Right ventricle myocardium inferior (tissue), 1 donor: ENCODE results near the gene ARL2BP. TPM values are rescaled to one million over a fixed set of nuclear protein-coding genes. Genes with fewer than 3 reads are reported as not detected.
"Not testable (repeated sequence)": the region's sequence is repeated elsewhere in the genome, so short reads cannot be mapped to it uniquely, and the experiment has no call there.

Experiments used
- ATAC-seq: fragments of 200-7000 bp; cut with Tn5 transposase; one replicate; pipeline ENCODE4 v1.9.1; 2020; ENCODE audit warnings: mild to moderate bottlenecking, moderate library complexity
- DNase-seq: peaks from one replicate; pipeline ENCODE4 v3.0.0; 2021; ENCODE audit errors: missing footprints
- intact Hi-C: fragments of 100-400 bp; cut with DNase I; formaldehyde crosslinking; loops from one replicate; pipeline ENCODE4 v1.11.0; 2022
- long read RNA-seq: library from polyadenylated mRNA; unstranded; transcript quantifications from one replicate; pipeline ENCODE4 v2.0.0, GENCODE V29; 2021
- total RNA-seq: library from RNA; stranded (reverse); fragmentation: NEBNext Ultra II Directional; extraction: Animal tissue kit (Norgen Biotek cat#: 25700); gene quantifications from one replicate; pipeline ENCODE4 v1.2.1, GENCODE V29; 2021
- donor health status: DM: no; HTN: yes; CAD: no; lungs with severe emphysema.

The ARL2BP gene
- total RNA-seq = 64.1 TPM
- long read RNA-seq, transcript ARL2BP-201 (6 exons, 2,130 nt) = major isoform, 36 of 46 reads
- long read RNA-seq, partial matches to known transcripts = 1 of 46 reads
- long read RNA-seq, other reads (novel, unspliced or antisense) = 8 of 46 reads

DNA sequence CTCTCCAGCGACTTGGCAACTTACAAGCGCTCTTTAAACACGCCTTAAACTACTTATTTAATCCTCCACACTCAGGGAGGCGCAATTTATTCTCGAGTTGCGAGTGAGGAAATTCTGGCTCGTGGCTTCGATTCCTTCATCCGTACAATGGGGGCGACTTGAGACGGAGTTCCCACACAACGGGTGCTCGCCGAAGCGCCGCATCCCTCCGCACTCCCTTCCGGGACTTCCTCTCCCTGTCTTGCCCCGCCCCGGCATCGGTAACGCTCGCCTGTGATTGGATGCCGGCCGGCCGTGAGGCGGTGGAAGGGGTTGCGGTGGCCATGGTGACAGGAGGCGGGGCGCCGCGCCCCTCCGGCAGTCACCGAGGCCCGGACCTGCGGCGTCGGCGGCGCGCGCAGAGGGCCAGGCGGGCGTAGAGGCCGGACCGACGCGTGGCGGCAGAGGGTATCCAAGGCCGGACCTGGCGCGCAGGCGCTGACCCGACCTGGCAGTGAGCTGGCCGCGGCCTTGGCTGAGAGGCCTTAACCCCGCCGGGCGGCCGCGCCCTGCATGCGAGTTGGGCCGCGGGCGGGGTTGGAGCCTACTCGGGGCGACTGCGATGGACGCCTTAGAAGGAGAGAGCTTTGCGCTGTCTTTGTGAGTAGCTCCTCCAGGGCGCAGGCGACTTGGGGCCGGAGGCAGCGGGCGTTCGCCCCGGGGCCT, at the start of gene ARL2BP:
Gene ARL2BP (plus strand): TSS at position 493 of the 705 bp plus-strand sequence. CDS start 109 bp downstream, at position 602.
- DNase-seq (peak; percentile 99), ATAC-seq (peak; percentile 99)
- intact Hi-C loops = loop anchor here (2.0 to 5.0 kb wide), 2 partner anchors 54 to 58 kb away; partner anchors contain the start of genes PSME3IP1 and RSPRY1

DNA sequence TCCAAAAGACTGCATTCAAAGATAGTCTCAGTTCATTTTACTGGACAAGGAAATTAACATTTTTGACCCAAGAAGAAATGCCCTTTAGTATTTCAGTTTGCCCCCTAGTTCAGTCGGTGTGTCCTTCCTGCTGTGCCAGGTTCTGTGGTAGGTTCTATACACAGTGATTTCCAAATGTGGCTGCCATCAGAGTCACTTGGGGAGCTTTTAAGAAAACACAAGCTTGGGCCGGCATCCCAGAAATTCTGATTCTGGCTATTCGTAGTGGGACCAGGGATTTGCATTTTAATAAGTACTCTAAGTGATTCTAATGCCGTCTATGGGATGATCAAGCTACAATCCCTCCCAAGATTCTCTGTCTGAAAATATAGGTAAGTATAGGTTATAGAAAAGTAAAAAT, 48.8 kb upstream of the ARL2BP start:
- ATAC-seq (no peak), DNase-seq (no peak)
- intact Hi-C loops = no loop called here

DNA sequence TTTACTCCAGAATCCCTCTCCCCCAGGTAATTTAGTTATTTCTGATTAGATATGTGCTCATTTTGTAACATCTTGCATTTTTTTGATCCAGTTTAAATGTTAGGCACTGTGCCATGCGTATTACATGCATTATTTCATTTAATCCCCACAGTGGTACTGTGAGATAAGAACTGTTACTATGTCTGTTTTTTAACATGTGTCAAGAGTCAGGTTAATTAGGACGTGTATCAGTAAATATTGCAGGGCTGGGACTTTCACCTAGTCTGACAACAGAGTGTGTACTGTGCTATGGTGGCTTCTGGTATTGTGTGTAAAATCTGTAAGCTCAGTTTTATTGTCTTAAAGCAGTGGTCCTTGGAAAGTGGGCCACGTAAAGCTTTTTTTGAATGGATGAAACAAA, 48.3 kb upstream of the ARL2BP start:
- DNase-seq = no peak
- intact Hi-C loops = no loop called here
- ATAC-seq = peak; percentile 26

DNA sequence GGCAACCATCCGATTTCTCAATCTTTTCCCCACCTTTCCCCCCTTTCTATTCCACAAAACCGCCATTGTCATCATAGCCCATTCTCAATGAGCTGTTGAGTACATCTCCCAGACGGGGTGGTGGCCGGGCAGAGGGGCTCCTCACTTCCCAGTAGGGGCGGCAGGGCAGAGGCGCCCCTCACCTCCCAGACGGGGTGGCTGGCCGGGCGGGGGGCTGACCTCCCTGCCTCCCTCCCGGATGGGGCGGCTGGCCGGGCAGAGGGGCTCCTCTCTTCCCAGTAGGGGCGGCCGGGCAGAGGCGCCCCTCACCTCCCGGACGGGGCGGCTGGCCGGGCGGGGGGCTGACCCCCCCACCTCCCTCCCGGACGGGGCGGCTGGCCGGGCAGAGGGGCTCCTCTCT, 44.7 kb upstream of the ARL2BP start:
- intact Hi-C loops, ATAC-seq: not testable (repeated sequence)
- DNase-seq = peak; percentile 32

DNA sequence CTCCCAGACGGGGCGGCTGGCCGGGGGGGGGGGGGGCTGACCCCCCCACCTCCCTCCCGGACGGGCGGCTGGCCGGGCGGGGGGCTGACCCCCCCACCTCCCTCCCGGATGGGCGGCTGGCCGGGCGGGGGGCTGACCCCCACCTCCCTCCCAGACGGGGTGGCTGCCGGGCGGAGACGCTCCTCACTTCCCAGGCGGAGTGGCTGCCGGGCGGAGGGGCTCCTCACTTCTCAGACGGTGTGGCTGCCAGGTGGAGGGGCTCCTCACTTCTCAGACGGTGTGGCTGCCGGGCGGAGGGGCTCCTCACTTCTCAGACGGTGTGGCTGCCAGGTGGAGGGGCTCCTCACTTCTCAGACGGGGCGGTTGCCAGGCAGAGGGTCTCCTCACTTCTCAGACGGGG, 44.1 kb upstream of the ARL2BP start:
- intact Hi-C loops, ATAC-seq, DNase-seq: not testable (repeated sequence)

DNA sequence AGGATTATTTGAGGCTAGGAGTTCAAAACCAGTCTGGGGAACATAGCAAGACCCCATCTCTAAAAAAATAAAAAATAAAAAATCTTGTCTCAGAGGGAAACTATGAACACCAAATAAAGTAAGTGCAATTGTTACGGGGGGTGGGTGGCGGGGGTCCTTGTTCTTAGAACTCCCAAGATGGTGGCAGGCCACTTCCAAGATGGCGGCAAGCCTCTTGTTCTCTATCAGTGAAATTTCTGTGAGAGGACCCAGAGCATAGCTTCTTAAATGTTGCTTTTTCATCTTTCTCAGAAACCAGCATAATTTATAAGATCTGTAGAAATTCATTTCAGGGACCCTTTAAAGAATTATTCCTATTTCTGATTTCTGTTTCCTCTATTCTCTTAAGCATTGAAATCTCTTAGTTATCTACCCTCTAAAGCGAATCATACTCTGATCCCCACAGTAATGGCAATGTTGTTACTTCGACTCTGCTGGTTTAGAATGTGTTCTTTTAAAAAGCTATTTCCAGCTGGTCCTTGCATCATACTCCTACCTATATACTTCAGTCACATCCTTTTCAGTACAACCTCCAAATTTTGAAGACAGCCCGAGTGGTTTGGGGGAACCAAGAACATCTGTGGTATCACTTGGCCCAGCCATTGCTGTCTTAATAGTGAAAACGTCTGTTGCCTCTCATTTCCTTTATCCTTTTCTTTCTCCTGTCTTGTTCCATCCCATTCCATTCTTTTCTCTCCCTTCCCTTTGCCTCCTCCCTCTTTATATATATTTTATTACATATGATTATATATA, 42.8 kb upstream of the ARL2BP start:
- no peak for DNase-seq
- intact Hi-C loops = no loop called here
- ATAC-seq = no peak

DNA sequence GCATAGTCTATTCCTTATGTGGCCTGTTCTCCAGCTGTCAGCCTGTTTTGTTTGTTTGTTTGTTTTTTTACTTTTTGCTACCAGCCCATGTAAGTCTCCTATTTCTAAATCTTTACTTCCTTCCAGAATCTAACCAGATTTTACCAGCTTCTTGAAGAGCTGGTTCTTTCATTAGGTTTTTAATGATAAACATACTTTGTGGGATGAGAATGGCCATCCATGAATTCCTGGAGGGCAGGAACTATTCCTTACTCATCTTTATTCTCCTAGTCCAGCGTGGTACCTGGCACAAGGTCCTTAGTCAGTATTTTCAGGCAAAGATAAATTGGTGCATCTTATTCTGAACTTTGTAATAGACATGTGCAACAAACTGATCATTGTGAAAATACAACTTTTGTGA, 41.6 kb upstream of the ARL2BP start:
- ATAC-seq (no peak), DNase-seq (no peak)
- intact Hi-C loops = no loop called here

DNA sequence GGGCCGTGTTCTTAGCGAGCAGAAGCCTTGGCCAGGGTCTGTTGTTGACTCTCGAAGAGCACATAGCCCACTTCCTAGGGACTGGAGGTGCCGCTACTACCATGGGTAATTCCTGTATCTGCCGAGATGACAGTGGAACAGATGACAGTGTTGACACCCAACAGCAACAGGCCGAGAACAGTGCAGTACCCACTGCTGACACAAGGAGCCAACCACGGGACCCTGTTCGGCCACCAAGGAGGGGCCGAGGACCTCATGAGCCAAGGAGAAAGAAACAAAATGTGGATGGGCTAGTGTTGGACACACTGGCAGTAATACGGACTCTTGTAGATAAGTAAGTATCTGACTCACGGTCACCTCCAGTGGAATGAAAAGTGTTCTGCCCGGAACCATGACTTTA, 40.4 kb upstream of the ARL2BP start:
- no peak for ATAC-seq
- no peak for DNase-seq
- intact Hi-C loops = no loop called here

DNA sequence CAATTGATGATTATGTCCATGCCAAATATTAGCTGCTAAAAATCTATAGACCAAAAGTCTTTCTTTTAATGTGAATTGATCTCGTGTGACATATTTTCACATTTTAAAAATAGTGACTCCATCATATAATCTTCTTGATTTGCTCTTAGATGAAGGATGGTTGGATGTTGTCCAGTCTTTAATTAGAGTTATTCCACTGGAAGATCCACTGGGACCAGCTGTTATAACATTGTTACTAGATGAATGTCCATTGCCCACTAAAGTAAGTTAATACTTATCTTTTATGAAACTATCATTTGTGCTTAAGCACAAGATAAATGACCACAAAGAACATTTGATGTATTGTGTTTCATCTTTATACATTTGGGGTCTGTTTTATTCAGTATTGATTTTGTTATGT, 36.1 kb upstream of the ARL2BP start:
- intact Hi-C loops = no loop called here

DNA sequence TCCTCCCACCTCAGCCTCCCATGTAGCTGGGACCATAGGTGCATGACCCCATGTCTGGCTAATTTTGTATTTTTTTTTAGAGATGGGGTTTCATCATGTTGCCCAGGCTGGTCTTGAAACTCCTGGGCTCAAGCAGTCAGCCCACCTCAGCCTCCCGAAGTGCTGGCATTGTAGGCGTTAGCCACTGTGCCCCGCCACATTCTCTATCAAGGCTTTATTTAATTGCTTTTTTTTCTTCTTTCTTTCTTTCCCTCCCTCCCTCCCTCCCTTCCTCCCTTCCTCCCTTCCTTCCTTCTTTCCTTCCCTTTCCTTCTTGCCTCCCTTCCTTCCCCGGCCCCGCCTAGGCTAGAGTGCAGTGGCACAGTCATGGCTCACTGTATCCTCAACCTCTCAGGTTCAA, 35.3 kb upstream of the ARL2BP start:
- DNase-seq (peak; percentile 37), ATAC-seq (no peak)
- intact Hi-C loops = no loop called here

More for the DNA sequence above, 36.1 kb upstream of the ARL2BP start:
- no peak for DNase-seq
- no peak for ATAC-seq

DNA sequence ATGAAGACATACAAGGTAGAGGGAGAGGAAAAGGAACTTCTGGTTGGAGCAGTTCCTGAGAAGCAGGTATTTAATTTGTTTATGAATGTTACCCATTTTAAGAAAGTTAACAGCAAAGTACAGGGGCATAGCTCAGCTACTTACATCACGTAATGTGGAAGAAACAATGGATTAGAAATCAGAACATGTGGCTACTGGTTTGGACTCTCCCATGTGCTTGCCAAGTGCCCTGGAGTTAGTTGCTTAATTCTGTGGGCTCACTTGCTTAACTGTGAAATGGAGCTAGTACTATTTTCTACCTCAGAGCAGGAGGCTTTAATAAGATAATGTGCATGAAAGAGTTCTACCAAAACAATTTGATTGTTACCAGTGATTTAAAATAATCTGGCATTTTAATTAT, 31.6 kb upstream of the ARL2BP start:
- DNase-seq = no peak
- no peak for ATAC-seq
- intact Hi-C loops = no loop called here

DNA sequence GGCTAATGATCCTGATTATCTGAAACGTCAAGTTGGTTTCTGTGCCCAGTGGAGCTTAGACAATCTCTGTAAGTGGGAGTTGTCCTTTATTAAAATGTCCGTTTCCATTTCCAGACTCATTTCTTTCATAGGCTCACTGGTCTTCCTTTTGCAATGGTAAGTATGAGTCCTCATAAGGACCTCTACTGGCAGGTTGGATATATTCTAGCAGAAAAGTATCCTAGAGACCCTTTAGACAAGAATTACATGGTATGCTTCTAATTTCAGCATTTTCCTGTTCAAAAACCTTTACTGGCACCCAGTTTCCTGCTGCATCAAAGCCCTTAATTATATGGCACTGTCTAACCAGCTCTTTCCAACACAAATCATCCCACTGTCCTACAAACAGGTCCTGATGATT, 28.1 kb upstream of the ARL2BP start:
- intact Hi-C loops = no loop called here
- DNase-seq (no peak), ATAC-seq (no peak)

DNA sequence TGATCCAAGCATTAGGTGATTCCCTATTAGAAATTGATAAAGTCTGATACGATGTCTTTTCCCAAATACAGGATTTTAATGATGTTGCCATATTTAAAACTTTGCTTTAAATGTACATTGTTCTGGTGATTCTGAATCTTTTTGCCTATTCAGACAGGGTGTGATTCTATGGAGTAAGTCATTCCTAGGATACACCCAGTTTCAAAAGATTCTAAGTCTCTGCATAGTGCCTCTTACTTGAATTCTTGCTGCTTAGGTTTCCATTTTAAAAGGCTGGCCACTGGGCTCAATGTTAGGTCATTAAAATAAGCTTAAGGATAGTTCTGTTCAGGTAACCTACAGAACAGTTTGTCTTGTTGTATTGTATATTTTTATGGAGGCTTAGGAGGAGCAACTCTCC, 22.0 kb upstream of the ARL2BP start:
- ATAC-seq = no peak
- no peak for DNase-seq
- intact Hi-C loops = no loop called here

DNA sequence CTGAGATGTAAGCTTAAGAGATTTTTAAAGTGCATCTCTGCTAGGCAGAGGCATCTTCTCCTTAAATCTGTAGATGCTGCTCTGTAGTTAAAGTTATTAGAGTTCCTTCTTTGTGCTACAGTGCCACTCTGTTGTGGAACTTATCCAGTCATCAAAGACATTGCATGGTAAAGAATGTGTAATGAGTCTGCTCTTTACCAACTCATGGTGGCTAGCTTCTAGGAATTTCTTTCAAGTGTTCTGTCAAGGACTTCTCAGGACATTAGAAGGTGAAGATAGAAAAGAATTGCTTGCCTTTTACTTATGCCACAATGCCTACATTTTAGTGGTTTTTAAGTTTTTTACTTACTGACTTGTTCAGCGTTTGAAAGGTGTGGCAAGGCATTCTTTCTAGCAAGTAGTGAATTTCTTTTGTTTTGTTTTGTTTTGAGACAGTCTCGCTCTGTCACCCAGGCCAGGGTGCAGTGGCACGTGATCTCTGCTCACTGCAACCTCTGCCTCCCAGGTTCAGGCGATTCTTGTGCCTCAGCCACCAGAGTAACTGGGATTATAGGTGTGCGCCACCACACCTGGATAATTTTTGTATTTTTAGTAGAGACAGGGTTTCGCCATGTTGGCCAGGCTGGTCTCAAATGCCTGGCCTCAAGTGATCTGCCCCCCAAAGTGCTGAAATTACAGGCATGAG, 20.3 kb upstream of the ARL2BP start:
- no peak for ATAC-seq
- DNase-seq = no peak
- intact Hi-C loops = no loop called here

DNA sequence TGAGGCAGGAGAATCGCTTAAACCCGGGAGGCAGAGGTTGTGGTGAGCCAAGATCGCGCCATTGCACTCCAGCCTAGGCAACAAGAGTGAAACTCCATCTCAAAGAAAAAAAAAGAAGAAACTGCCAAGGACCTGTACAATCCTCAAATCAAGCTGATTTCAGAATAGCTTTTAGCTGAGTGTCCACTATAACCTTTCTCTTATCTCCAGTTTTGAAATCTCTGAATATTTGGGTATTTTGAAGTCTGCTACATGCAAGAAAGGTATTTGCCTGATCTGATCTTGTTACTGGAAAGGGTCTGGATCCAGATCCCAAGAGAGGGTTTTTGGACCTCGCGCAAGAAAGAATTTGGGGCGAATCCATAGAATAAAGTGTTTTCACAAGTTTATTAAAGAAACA, 19.1 kb upstream of the ARL2BP start:
- DNase-seq = no peak
- ATAC-seq = no peak
- intact Hi-C loops = no loop called here

DNA sequence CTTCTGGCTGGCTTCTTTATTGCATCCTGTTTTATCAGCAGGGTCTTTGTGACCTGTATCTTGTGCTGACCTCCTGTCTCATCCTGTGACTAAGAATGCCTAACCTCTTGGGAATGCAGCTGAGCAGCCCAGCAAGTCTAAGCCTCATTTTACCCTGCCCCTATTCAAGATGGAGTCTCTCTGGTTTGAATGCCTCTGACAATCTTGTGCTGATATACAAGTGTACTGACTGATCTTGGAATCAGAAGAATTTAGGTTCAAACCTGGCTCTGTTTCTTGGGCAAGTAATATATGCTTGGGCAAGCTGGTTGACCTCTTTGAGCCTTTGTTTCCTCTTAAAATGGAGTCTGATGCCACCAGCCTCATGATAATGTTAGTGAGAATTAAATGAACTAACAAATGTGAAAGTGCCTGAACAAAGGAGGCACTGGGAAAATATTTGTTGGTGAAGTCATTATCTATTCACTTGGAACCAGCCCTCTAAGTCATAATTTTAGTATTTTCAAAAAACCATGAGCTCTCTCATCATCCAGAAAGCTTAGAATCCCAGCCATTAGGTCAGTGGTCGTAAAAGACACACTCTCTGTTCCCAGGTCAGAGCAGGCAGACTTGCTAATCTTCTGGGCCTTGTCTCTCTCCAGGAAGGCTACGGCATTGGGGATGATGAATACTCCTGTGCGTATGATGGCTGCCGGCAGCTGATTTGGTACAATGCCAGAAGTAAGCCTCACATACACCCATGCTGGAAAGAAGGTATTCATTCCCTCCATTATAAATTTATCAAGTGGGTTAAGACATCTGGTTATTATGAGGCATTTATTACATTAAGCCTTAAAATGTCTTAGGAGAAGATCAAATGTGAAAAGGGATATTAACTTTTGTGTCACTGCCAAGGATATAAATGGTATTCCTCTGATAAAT, 18.1 kb upstream of the ARL2BP start:
- ATAC-seq = no peak
- no peak for DNase-seq
- intact Hi-C loops = no loop called here

DNA sequence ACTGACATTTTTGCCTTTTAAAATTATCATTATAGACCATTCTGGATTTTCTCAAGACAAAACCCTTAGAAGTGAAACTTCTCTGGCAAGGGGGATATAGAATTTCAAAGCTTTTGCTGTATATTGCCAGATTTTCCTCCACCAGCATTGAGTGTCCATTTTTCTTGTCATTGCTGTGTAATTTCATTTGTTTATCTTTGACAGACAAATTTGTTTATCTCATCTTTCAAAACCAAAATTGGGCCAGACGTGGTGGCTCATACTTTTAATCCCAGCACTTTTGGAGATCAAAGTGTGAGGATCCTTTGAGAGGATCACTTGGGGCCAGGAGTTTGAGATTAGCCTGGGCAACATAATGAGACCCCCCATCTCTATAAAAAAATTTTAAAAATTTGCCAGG, 16.0 kb upstream of the ARL2BP start:
- intact Hi-C loops = no loop called here
- ATAC-seq (no peak), DNase-seq (no peak)

DNA sequence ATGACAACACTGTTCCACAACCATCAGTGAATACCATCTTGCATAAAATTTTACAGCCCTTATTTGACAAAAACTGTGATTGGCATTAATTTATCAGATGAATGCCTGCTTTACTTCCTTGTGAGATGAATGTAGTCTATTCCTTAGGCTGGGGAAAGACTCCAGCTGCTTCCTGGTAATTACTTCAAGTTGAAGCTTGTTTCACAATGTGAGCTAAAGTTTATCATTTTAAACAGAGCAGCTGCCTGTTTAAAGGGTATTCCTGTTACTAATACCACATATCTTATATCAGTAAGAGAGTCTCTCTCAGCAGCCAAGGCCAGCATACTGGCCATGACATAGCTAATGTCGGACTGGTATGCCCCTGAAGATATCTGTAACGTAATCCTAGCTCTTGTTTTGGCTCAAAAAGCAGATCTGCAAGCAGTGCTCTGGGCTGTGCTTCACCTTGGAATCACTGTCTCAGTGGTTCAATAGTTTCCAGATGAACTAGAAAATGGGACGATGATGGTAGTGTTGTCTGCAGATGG, 13.2 kb upstream of the ARL2BP start:
- ATAC-seq = no peak

More for the DNA sequence above, 13.2 kb upstream of the ARL2BP start:
- no peak for DNase-seq
- intact Hi-C loops = loop anchor here (5.0 kb wide), 1 partner anchor 45 kb away; the partner anchor contains the start of genes PSME3IP1 and RSPRY1
